Stomach (tissue), 4 donors: ENCODE data around the gene ERC1.

Experiments used
- CTCF ChIP-seq, 7 experiments: fragments of 450-650 bp in 4 of 7; fragments of 200-600 bp in 3 of 7; sonication (generic) in 3 of 7; IDR thresholded peaks; one replicate each; pipeline ENCODE4 v1.5.1; 2016 to 2019; ENCODE audit warnings: antibody characterized with exemption in 7 of 7, control low read depth in 2 of 7, mild to moderate bottlenecking in 1 of 7
- EP300 ChIP-seq: sonication (generic); formaldehyde crosslinking; IDR thresholded peaks from one replicate; pipeline ENCODE4 v1.6.1; 2017; ENCODE audit warnings: antibody characterized with exemption

GRCh38 chr12:1071182-1071581, 80.2 kb downstream of the ERC1 start:
- TF ChIP-seq EP300: no peak
- TF ChIP-seq CTCF (IDR thresholded peaks at IDR 0.05): no peak
